ENCODE results near the gene INPP5D. TPM values are rescaled to one million over a fixed set of nuclear protein-coding genes. Genes with fewer than 3 reads are reported as not detected.

Gene INPP5D
- total and polyA plus RNA-seq, 2 of the 8 experiments (the other 6 are each of a cell fraction or from before 2014, with no cell fraction given), result 4.5 to 7.1 TPM

GRCh38 chr2:233156001-233156400 is 95.9 kb downstream of the INPP5D start:
- POLR2A ChIA-PET (ENCODE audit: partially characterized antibody), result interaction anchor here (0.5 kb wide), 1 partner anchor 90 kb away, joined by 3 read pairs; no protein-coding TSS in a partner anchor
- H3K79me1 ChIP-seq (ENCODE audit: low read depth, low read length), result no peaks in the 10 kb centered on the region
- H2BK5ac ChIP-seq (ENCODE audit: low read depth, low read length), result no peak overlapping the region
- H3K4me2 ChIP-seq (ENCODE audit: insufficient read depth in 1 of 2, low read depth in 2 of 2, low read length in 2 of 2), result no peak overlapping the region
- H4K91ac ChIP-seq (replicated peaks; ENCODE audit: insufficient read length, low read length), result no peak overlapping the region
- no peaks in the 10 kb centered on the region; a peak in 2 of 8 replicates for H3K36me3 ChIP-seq (ENCODE audit: control insufficient read depth in 2 of 4, insufficient read depth in 4 of 4, low read length in 3 of 4)
- H3K4ac ChIP-seq (replicated peaks; ENCODE audit: insufficient read length, low read depth, low read length), result no peak overlapping the region
- no peak overlapping the region for H2BK12ac ChIP-seq (ENCODE audit: low read depth, low read length)
- H2BK15ac ChIP-seq (ENCODE audit: low read length), result no peak overlapping the region
- H3K56ac ChIP-seq (replicated peaks; ENCODE audit: insufficient read length, low read depth, low read length), result no peak overlapping the region
- CTCF ChIA-PET (ENCODE audit: partially characterized antibody), result no interaction called here
- FAIRE-seq (no peak), DNase-seq (ENCODE audit: low read depth in 1 of 2, low spot score in 2 of 2) (no peak)
- no peak overlapping the region for H2AK5ac ChIP-seq (ENCODE audit: low read depth, low read length)
- no peak overlapping the region for H3K9ac ChIP-seq (replicated peaks in 1 of 4; ENCODE audit: extremely low read depth in 1 of 4, low read depth in 3 of 4, low read length in 3 of 4)
- no peak overlapping the region for H3K18ac ChIP-seq (ENCODE audit: extremely low read depth, low read length)
- H3K27ac ChIP-seq (ENCODE audit: low read depth, low read length), result no peak overlapping the region; the same call in 1 of the 2 replicates
- H3K23me2 ChIP-seq (ENCODE audit: low read depth, low read length), result no peaks in the 10 kb centered on the region
- no peaks in the 10 kb centered on the region for H3K9me3 ChIP-seq (ENCODE audit: insufficient read depth in 2 of 2, low read depth in 1 of 2, low read length in 1 of 2)
- H3K4me3 ChIP-seq (ENCODE audit: extremely low read depth in 1 of 4, insufficient read depth in 2 of 4, low read depth in 3 of 4, low read length in 4 of 4), result no peak overlapping the region
- no peaks in the 10 kb centered on the region for H3K79me2 ChIP-seq (ENCODE audit: control insufficient read depth in 1 of 2, insufficient read depth in 2 of 2, low read length in 2 of 2)
- no peaks in the 10 kb centered on the region for H3K27me3 ChIP-seq (replicated peaks in 1 of 4; ENCODE audit: control insufficient read depth in 3 of 4, extremely low read depth in 1 of 4, insufficient read depth in 3 of 4, low read length in 3 of 4)
- no peak overlapping the region for H3K14ac ChIP-seq (ENCODE audit: insufficient read length)
- H3K4me1 ChIP-seq (replicated peaks in 1 of 4; ENCODE audit: control insufficient read depth in 3 of 4, insufficient read depth in 4 of 4, low read length in 3 of 4), result no peaks in the 10 kb centered on the region
- no peak overlapping the region for H2BK20ac ChIP-seq (ENCODE audit: low read length)
- H4K20me1 ChIP-seq (replicated peaks in 1 of 2; ENCODE audit: control insufficient read depth in 1 of 2, insufficient read depth in 2 of 2, low read length in 2 of 2), result no peaks in the 10 kb centered on the region
- no peak overlapping the region for H2BK120ac ChIP-seq (replicated peaks; ENCODE audit: low read depth, low read length)
- H3K23ac ChIP-seq (ENCODE audit: insufficient read length), result no peak overlapping the region
- no peak overlapping the region for H2AFZ ChIP-seq (ENCODE audit: low read length)
- WGBS, 2 experiments (ENCODE audit: extremely low coverage in 1 of 2, insufficient coverage in 1 of 2, insufficient read length in 1 of 2, insufficient replicate concordance in 2 of 2, low coverage in 1 of 2, low lambda C conversion rate in 2 of 2, missing lambda C conversion rate in 1 of 2), result 89% methylated on average over 4 of the region's 4 CpGs; no CpG with 5 or more reads in 1 of the 2 experiments
- no peak overlapping the region for H4K5ac ChIP-seq (ENCODE audit: insufficient read length, low read depth, low read length)
- TF ChIP-seq USF2 (IDR thresholded peaks at IDR 0.05; ENCODE audit: low read length) (no peak), POLR2A (IDR thresholded peaks at IDR 0.05; ENCODE audit: control extremely low read depth in 1 of 2, low read depth in 2 of 2, low read length in 2 of 2) (no peak), EGR1 (IDR thresholded peaks at IDR 0.05; ENCODE audit: borderline replicate concordance, low read depth, low read length) (no peak), TBP (IDR thresholded peaks at IDR 0.05; ENCODE audit: low read depth, low read length) (no peak), ASH2L (IDR thresholded peaks at IDR 0.05; ENCODE audit: low read length) (no peak)
- TF ChIP-seq, protein P1, sequence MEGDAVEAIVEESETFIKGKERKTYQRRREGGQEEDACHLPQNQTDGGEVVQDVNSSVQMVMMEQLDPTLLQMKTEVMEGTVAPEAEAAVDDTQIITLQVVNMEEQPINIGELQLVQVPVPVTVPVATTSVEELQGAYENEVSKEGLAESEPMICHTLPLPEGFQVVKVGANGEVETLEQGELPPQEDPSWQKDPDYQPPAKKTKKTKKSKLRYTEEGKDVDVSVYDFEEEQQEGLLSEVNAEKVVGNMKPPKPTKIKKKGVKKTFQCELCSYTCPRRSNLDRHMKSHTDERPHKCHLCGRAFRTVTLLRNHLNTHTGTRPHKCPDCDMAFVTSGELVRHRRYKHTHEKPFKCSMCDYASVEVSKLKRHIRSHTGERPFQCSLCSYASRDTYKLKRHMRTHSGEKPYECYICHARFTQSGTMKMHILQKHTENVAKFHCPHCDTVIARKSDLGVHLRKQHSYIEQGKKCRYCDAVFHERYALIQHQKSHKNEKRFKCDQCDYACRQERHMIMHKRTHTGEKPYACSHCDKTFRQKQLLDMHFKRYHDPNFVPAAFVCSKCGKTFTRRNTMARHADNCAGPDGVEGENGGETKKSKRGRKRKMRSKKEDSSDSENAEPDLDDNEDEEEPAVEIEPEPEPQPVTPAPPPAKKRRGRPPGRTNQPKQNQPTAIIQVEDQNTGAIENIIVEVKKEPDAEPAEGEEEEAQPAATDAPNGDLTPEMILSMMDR (IDR thresholded peaks at IDR 0.05; ENCODE audit: control extremely low read depth in 1 of 3, insufficient read depth in 1 of 3, low read depth in 1 of 3, low read length in 3 of 3), result no peak
- H4K8ac ChIP-seq (ENCODE audit: extremely low read depth, insufficient read depth, low read length), result no peak overlapping the region

All from H1 (cell line).